NOMO-1 treated with DMSO at 0.1 percent for 48 hours (cell line): ENCODE results near the gene DCBLD1.
"Not testable (repeated sequence)": the region's sequence is repeated elsewhere in the genome, so short reads cannot be mapped to it uniquely, and the experiment has no call there.

Experiments used
- DNase-seq: peaks from one replicate; lab custom pipeline; 2025; ENCODE audit not compliant: unreplicated experiment; lab: John Stamatoyannopoulos, UW

The DCBLD1 gene

GRCh38 chr6:117482240-117483003 is at the start of gene DCBLD1:
TSS of gene DCBLD1 (plus strand) at chr6:117482674. CDS start at chr6:117482782, 108 bp downstream.
- peak; percentile 77 for DNase-seq

GRCh38 chr6:117440706-117441525 is 41.6 kb upstream of the DCBLD1 start:
- DNase-seq = peak; percentile 19

DNA sequence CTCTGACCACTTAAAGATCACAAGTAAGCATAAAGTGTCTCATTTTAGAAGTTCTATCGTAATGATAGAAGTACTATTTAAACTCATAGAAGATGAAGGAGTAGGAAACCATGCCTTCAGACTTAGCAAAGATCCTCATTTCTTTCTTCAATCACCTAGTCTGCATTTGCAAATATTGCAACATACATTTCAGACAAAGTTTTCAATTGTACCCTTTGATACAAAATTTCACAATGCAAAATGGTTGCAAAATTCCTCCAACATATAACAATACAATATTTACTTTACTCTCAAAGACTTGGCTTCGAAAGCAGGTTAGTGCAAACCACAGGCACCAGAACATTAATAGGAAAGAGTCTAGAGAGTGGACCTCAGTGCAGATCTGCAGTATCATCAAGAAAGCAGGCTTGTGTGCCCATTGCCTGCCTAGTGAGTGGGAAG is 40.6 kb upstream of the DCBLD1 start:
- DNase-seq = peak; percentile 63

DNA sequence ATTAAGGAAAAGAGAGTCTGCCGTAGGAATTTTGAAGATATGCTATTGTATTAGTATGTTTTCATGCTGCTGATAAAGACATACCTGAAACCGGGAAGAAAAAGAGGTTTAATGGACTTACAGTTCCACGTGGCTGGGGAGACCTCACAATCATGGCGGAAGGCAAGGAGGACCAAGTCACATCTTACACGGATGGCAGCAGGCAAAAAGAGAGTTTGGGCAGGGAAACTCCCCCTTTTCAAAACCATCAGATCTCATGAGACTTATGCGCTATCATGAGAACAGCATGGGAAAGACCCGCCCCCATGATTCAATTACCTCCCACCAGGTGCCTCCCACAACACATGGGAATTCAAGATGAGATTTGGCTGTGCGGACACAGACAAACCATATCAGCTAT is 40.2 kb upstream of the DCBLD1 start:
- DNase-seq = not testable (repeated sequence)

DNA sequence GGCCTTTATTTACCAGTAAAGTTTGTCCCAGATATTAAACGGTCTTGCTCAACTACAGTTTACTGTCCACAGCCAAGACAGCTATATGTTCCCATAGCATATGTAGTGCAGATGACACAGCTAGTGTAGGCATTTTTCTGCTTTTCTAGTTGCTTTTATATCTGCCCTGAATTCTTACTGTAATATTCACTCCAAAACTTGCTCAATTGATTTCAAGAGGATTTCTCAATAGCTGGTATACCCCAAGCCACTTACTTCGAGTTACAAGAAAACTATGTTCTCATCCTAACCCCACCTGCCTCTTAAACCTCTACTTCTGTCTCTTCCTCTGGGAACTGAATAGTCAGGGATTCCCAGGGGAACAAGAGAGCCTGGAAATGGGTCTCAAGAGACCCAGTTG is 37.9 kb upstream of the DCBLD1 start:
- DNase-seq = no peak

GRCh38 chr6:117446861-117447260 is 35.6 kb upstream of the DCBLD1 start:
- no peak for DNase-seq

- DNase-seq = no peak
Observed at GRCh38 chr6:117448011-117448410, 34.5 kb upstream of the DCBLD1 start.

DNA sequence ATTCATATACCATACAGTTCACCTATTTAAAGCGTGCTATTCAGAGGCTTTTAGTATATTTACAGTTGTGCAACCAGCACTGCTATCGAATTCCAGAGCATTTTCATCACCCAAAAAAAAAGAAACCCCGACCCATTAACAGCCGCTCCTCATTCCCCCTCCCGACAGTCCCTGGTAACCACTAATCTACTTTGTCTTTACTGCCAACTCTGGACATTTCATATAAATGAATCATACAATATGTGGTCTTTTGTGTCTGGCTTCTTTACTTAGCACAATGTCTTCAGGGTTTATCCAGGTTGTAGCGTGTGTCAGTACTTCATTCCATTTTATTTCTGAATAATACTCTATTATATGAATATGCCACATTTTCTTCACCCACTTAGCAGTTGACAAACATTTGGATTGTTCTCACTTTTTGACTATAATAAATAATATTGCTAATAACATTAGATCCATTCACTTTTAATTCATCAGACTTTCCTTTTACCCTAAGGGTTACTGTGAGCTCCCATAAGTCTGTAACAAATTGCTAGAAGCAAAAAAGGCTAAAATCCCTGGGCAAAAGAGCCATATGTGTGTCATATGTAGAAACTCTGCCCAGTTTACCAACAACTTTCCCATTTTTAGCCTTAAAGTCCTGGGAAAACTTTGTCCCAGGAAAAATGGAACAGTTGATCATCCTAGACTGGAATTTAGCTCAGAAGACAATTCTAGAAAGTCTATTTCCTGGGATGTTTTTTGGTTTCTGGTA is 33.6 kb upstream of the DCBLD1 start:
- no peak for DNase-seq

- DNase-seq = peak; percentile 65
Observed at GRCh38 chr6:117449549-117450439, 32.7 kb upstream of the DCBLD1 start.

DNA sequence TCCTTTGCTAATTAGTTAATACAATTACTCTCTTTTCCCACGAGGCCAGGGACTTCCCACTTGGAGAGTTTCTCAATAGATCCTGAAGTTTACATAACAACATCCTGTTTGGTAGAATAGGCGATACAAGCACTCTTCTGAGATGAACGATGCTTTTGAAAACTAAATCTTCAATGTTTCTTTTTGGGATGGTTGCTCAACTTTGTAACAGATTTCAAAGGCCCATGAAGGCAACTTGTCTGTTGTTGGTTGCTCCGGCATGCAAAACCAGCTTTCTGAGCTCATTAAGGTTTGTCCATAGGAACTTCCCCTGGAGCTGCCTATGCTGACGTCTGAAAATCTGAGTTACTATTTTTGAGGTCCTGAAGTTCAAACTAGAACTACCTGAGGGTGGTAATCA is 30.8 kb upstream of the DCBLD1 start:
- DNase-seq = peak; percentile 18

GRCh38 chr6:117456250-117456649 is 26.2 kb upstream of the DCBLD1 start:
- no peak for DNase-seq

DNA sequence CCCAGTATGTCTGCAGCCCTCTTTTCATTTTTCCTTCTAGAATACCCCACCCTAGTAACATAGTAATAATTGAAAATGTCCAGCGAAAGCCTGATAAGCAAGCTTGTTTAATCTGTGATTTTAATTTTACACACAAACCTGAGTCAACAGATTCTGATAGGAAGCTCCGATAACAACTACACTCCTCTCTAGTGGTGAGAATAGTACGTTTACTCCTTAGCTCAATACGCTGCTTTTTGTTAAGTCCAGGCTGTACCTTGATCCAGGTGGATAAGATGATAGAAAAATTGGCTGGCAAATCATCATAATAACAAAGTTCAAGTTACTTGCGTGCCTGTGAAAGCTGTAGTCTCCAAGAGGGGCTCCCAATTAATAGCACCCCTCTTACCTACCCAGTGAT is 25.5 kb upstream of the DCBLD1 start:
- no peak for DNase-seq

GRCh38 chr6:117459204-117459944 is 23.1 kb upstream of the DCBLD1 start:
- no peak for DNase-seq

DNA sequence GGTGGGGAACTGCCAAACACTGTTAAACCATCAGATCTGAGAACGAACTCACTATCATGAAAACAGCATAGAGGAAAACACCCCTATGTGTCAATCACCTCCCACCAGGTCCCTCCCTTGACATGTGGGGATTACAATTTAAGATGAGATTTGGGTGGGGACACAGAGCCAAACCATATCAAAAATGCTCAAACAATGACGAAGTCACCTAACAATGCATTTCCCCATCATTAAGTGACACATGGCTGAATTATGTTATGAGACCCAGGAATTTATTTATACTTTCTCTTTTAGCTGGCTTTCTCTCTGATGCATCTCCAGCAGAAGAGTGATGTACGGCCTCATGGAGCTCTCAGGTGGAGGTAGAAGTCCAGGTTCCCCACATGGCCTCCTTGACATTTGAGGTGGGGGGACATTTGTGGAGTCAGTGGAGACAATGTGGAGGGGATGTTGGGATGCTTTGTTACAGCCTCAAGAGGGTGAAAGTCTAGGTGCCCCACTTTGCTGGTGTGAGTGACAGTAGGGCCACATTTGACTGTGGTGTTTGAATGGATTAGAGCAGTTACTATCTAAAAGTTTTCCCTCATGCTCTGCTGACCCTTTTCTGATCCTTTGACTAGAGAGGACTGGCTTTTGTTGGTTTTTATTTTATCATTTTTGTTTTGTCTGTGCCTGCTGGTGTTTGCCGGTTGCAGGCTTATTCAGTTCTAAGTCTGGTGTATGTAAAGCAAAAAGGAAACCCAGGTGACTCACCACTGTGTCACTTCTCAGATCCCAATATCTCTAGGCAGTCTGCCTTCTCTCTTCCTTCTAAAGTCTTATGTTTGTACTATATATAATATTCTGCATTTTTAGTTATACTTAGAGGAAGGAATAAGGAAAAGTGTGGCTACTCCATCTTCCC is 18.5 kb upstream of the DCBLD1 start:
- DNase-seq = peak; percentile 10

DNA sequence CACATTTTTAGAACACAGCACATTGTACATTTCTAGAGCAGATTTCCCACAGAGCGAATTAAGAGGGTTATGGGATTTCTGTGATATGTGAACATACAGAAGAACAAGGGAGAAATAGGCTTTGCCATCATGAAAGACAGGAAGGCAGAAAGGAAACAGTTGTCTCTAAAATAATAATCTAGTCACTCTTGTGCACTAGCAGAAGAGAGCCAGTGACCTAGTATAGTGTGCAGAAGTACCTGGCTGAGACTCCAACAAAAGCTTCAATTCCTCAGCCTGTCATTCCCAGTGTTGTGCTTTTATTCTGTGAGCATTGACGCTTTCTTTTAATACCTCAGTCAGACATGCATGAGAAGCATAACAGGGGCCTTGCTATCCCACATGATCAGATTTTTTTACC is 17.8 kb upstream of the DCBLD1 start:
- no peak for DNase-seq

DNA sequence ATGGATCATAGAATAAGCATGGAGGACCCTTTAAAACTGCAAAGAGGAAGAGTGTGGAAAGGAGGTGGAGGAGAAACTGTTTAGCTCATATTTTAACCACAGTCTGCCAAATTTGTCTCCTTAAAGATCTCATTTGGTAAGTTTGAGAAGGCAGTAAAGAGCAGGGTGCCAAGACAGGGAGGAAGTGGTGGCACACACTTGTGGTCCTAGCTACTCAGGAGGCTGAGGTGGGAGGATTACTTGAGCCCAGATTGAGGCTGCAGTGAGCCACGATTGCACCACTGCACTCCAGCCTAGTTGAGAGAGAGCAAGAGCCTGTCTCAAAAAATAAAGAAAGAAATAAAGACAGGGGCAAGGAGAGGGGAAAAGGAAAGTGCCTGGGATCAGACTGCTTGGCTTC is 16.8 kb upstream of the DCBLD1 start:
- DNase-seq = no peak

DNA sequence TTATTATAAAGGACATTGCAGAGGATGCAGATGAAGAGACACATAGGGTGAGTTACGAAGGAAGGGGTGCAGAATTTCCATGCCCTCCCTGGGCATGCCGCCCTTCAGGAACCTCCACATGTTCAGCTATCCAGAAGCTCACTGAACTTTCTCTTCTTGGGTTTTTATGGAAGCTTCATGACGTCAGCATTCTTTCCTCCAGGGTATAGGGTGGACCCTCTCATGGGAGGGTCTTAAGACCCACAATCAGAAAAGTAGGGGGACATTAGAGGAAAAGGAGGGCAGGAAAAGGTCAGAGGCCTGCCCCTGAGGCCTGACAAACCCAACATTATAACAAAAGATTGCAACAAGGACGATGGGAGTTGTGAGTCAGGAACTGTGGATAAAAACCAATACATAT is 14.6 kb upstream of the DCBLD1 start:
- DNase-seq = no peak

GRCh38 chr6:117468527-117468926 is 13.9 kb upstream of the DCBLD1 start:
- not testable (repeated sequence) for DNase-seq

GRCh38 chr6:117469356-117469755 is 13.1 kb upstream of the DCBLD1 start:
- peak; percentile 75 for DNase-seq
